ENCODE results near the gene LGR6. TPM values are rescaled to one million over a fixed set of nuclear protein-coding genes. Genes with fewer than 3 reads are reported as not detected.

LGR6 gene
- total RNA-seq, 1 experiment from 2014 or later, result 0.08 TPM

DNA sequence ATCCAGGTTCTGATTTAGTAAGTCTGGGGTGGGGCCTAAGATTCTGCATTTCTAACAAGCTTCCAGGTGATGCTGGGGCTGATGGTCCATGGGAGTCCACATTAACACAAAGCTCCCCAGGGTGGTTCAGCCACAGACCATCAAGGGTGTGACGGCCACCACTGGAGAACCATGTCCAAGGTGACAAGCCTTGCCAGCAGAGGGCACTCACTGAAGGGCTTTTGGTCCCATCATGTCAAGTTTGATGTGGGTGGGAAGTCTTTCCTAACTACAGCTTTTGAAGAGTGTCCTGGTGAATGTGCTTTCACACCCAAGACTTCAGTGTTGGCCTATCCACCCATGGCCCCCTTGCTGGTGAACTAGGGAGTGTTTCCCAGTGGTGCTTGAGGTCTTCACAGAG, 81.0 kb downstream of the LGR6 start:
- in situ Hi-C loops (cut with HindIII; ENCODE audit: low pct_unique_long_range_greater_than_20kb, low sequenced_read_pairs) (no loop called here), intact Hi-C loops (cut with micrococcal nuclease; ENCODE audit: unreplicated experiment) (no loop called here)
- Histone ChIP-seq H3K4me3 (ENCODE audit: low read depth in 2 of 2, low read length in 2 of 2) (no peak overlapping the region), H3K27ac (ENCODE audit: low read length) (no peak overlapping the region), H3K4me1 (ENCODE audit: control insufficient read depth, insufficient read depth, low read length) (no peaks in the 10 kb centered on the region), H3K36me3 (ENCODE audit: control insufficient read depth, insufficient read depth, low read length) (no peaks in the 10 kb centered on the region), H3K27me3 (ENCODE audit: control insufficient read depth, insufficient read depth, low read length) (peaks cover 4% of the 10 kb centered on the region; the same call in 1 of the 2 replicates), H3K9me3 (ENCODE audit: control insufficient read depth, insufficient read depth, low read depth, low read length) (no peaks in the 10 kb centered on the region)
- no peak for DNase-seq (ENCODE audit: low read depth, low spot score)
- POLR2A ChIA-PET, result interaction anchor here (0.6 kb wide), 1 partner anchor 26 kb away, joined by 7 read pairs; no protein-coding TSS in a partner anchor
- CTCF ChIA-PET, result no interaction called here
- no TSS peak for BruUV-seq (replicated peaks)
- no peak for ATAC-seq
- peak; percentile 66; the same call in 1 of the 2 replicates for TF ChIP-seq CTCF (IDR thresholded peaks at IDR 0.05)
- no peak for TF ChIP-seq SIN3A (IDR thresholded peaks at IDR 0.05; ENCODE audit: borderline replicate concordance, insufficient read depth, low read depth, low read length)
- TF ChIP-seq TCF7L2 (IDR thresholded peaks at IDR 0.05; ENCODE audit: low read depth, low read length), result no peak

DNA sequence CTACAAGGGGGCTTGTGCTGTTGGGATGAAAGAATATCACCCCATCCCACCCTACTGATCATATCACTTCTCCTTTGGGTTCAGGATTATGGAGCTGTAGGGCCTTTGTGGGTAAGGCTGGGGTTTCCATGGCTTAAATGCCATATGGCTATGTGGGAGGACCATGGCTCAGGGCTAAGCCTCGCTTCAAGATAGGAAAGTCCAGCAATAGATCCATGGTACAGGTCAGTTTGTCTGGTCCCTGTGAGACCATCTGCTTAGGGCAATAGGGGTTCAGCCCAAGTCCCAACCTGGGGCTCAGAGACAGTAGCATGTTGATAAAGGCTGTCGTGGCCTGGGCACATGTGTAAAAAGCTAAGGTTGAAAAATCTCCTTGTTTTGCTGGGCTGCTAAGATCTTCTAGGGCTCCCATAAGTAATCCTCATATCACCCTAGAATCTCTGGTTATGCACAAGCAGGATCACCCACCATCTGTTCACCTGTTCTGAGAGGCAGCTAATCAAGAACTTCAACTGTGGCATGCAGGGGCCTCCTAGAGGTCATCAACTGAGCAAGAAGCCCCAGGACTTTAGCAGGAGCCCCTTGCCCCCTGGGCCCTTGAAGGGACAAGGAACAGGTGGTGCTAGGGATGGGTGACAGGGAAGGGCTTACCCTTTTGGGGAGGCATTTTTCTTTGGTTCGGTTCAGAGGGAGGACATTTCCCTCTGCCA, 81.6 kb downstream of the LGR6 start:
- DNase-seq (ENCODE audit: low read depth, low spot score) (no peak), ATAC-seq (no peak)
- TF ChIP-seq, protein P1, sequence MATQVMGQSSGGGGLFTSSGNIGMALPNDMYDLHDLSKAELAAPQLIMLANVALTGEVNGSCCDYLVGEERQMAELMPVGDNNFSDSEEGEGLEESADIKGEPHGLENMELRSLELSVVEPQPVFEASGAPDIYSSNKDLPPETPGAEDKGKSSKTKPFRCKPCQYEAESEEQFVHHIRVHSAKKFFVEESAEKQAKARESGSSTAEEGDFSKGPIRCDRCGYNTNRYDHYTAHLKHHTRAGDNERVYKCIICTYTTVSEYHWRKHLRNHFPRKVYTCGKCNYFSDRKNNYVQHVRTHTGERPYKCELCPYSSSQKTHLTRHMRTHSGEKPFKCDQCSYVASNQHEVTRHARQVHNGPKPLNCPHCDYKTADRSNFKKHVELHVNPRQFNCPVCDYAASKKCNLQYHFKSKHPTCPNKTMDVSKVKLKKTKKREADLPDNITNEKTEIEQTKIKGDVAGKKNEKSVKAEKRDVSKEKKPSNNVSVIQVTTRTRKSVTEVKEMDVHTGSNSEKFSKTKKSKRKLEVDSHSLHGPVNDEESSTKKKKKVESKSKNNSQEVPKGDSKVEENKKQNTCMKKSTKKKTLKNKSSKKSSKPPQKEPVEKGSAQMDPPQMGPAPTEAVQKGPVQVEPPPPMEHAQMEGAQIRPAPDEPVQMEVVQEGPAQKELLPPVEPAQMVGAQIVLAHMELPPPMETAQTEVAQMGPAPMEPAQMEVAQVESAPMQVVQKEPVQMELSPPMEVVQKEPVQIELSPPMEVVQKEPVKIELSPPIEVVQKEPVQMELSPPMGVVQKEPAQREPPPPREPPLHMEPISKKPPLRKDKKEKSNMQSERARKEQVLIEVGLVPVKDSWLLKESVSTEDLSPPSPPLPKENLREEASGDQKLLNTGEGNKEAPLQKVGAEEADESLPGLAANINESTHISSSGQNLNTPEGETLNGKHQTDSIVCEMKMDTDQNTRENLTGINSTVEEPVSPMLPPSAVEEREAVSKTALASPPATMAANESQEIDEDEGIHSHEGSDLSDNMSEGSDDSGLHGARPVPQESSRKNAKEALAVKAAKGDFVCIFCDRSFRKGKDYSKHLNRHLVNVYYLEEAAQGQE (IDR thresholded peaks at IDR 0.05; ENCODE audit: insufficient read depth in 1 of 2, low read depth in 2 of 2, low read length in 1 of 2), result no peak
- TF ChIP-seq SIN3A (IDR thresholded peaks at IDR 0.05; ENCODE audit: borderline replicate concordance, insufficient read depth, low read depth, low read length), result no peak
- TF ChIP-seq TCF7L2 (IDR thresholded peaks at IDR 0.05; ENCODE audit: low read depth, low read length), result no peak
- TF ChIP-seq POLR2AphosphoS5 (IDR thresholded peaks at IDR 0.05; ENCODE audit: low read depth, low read length), result no peak
- no peak for TF ChIP-seq CTCF (IDR thresholded peaks at IDR 0.05)
- intact Hi-C loops (cut with micrococcal nuclease; ENCODE audit: unreplicated experiment) (no loop called here), in situ Hi-C loops (cut with HindIII; ENCODE audit: low pct_unique_long_range_greater_than_20kb, low sequenced_read_pairs) (no loop called here)
- Histone ChIP-seq H3K27ac (ENCODE audit: low read length) (no peak overlapping the region), H3K4me3 (ENCODE audit: low read depth in 2 of 2, low read length in 2 of 2) (no peak overlapping the region), H3K36me3 (ENCODE audit: control insufficient read depth, insufficient read depth, low read length) (no peaks in the 10 kb centered on the region), H3K4me1 (ENCODE audit: control insufficient read depth, insufficient read depth, low read length) (no peaks in the 10 kb centered on the region), H3K27me3 (ENCODE audit: control insufficient read depth, insufficient read depth, low read length) (peaks cover 9% of the 10 kb centered on the region; the same call in 1 of the 2 replicates), H3K9me3 (ENCODE audit: control insufficient read depth, insufficient read depth, low read depth, low read length) (no peaks in the 10 kb centered on the region)
- POLR2A ChIA-PET, result no interaction called here
- BruUV-seq (replicated peaks), result no TSS peak
- CTCF ChIA-PET, result no interaction called here

All from Panc1 (cell line).